ENCODE results near the gene HSD17B4.
A peak's percentile ranks its signal among the peaks of the same experiment; 100 is the strongest.
"Not testable (repeated sequence)": the region's sequence is repeated elsewhere in the genome, so short reads cannot be mapped to it uniquely, and the experiment has no call there.

Gene HSD17B4

GRCh38 chr5:119445544-119445943 is 6.8 kb upstream of the HSD17B4 start:
- no peak overlapping the region for H2AFZ ChIP-seq (ENCODE audit: low read depth, low read length)
- H3K4me3 ChIP-seq (ENCODE audit: low read depth in 1 of 2, low read length in 2 of 2) = no peak overlapping the region
- DNase-seq (no peak), ATAC-seq (ENCODE audit: insufficient read depth, low read depth) (no peak)
- H3K9me3 ChIP-seq (ENCODE audit: insufficient read depth, low read length, severe bottlenecking) = peaks cover 10% of the 10 kb centered on the region
- no peak overlapping the region for H3K4me2 ChIP-seq (ENCODE audit: insufficient read depth, low read length)
- TF ChIP-seq EZH2 (IDR thresholded peaks at IDR 0.05; ENCODE audit: borderline replicate concordance, low read depth, low read length, severe bottlenecking) = no peak
- no peak for TF ChIP-seq CTCF (IDR thresholded peaks at IDR 0.05; ENCODE audit: borderline replicate concordance, extremely low read depth, low read length, poor library complexity, severe bottlenecking)
- H3K27me3 ChIP-seq (ENCODE audit: insufficient read depth, low read length, poor library complexity) = no peaks in the 10 kb centered on the region
- H3K9ac ChIP-seq (ENCODE audit: low read depth, low read length) = no peak overlapping the region
- no peaks in the 10 kb centered on the region for H4K20me1 ChIP-seq (ENCODE audit: insufficient read depth, low read length)
- no peaks in the 10 kb centered on the region for H3K79me2 ChIP-seq (ENCODE audit: insufficient read depth, low read length)
- H3K4me1 ChIP-seq (ENCODE audit: insufficient read depth, low read length) = no peaks in the 10 kb centered on the region
- no peak overlapping the region for H3K27ac ChIP-seq (ENCODE audit: low read length)
- H3K36me3 ChIP-seq (ENCODE audit: insufficient read depth, low read length) = no peaks in the 10 kb centered on the region

GRCh38 chr5:119449882-119450281 is 2.4 kb upstream of the HSD17B4 start:
- Histone ChIP-seq H3K27me3 (ENCODE audit: insufficient read depth, low read length, poor library complexity) (no peaks in the 10 kb centered on the region), H3K9me3 (ENCODE audit: insufficient read depth, low read length, severe bottlenecking) (peaks cover 17% of the 10 kb centered on the region), H2AFZ (ENCODE audit: low read depth, low read length) (no peak overlapping the region), H3K4me3 (ENCODE audit: low read depth in 1 of 2, low read length in 2 of 2) (no peak overlapping the region), H3K36me3 (ENCODE audit: insufficient read depth, low read length) (no peaks in the 10 kb centered on the region), H3K4me2 (ENCODE audit: insufficient read depth, low read length) (no peak overlapping the region), H3K27ac (ENCODE audit: low read length) (no peak overlapping the region), H3K4me1 (ENCODE audit: insufficient read depth, low read length) (peaks cover 26% of the 10 kb centered on the region), H3K79me2 (ENCODE audit: insufficient read depth, low read length) (peaks cover 25% of the 10 kb centered on the region), H4K20me1 (ENCODE audit: insufficient read depth, low read length) (no peaks in the 10 kb centered on the region), H3K9ac (ENCODE audit: low read depth, low read length) (no peak overlapping the region)
- TF ChIP-seq EZH2 (IDR thresholded peaks at IDR 0.05; ENCODE audit: borderline replicate concordance, low read depth, low read length, severe bottlenecking) (no peak), CTCF (IDR thresholded peaks at IDR 0.05; ENCODE audit: borderline replicate concordance, extremely low read depth, low read length, poor library complexity, severe bottlenecking) (no peak)
- no peak for DNase-seq
- ATAC-seq (ENCODE audit: insufficient read depth, low read depth) = no peak

DNA sequence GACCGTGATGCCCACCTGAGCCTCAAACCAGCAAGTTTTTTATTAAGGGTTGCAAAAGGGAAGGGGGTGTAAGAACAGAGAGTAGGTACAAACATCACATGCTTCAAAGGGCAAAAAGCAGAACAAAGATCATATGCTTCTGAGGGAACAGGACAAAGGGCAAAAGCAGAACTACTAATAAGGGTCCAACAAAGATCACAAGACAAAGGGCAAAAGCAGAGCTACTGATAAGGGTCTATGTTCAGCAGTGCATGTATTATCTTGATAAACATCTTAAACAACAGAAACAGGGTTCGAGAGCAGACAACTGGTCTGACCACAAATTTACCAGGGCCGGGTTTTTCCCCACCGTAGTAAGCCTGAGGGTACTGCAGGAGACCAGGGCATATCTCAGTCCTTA is 1.7 kb upstream of the HSD17B4 start:
- H3K27ac ChIP-seq (ENCODE audit: low read length); H3K9ac ChIP-seq (ENCODE audit: low read depth, low read length); ATAC-seq (ENCODE audit: insufficient read depth, low read depth); DNase-seq; H4K20me1 ChIP-seq (ENCODE audit: insufficient read depth, low read length); H3K4me3 ChIP-seq (ENCODE audit: low read depth in 1 of 2, low read length in 2 of 2); H3K27me3 ChIP-seq (ENCODE audit: insufficient read depth, low read length, poor library complexity); H2AFZ ChIP-seq (ENCODE audit: low read depth, low read length); H3K4me2 ChIP-seq (ENCODE audit: insufficient read depth, low read length); H3K36me3 ChIP-seq (ENCODE audit: insufficient read depth, low read length): not testable (repeated sequence)
- Histone ChIP-seq H3K79me2 (ENCODE audit: insufficient read depth, low read length) (peaks cover 25% of the 10 kb centered on the region), H3K4me1 (ENCODE audit: insufficient read depth, low read length) (peaks cover 26% of the 10 kb centered on the region), H3K9me3 (ENCODE audit: insufficient read depth, low read length, severe bottlenecking) (peaks cover 17% of the 10 kb centered on the region)

DNA sequence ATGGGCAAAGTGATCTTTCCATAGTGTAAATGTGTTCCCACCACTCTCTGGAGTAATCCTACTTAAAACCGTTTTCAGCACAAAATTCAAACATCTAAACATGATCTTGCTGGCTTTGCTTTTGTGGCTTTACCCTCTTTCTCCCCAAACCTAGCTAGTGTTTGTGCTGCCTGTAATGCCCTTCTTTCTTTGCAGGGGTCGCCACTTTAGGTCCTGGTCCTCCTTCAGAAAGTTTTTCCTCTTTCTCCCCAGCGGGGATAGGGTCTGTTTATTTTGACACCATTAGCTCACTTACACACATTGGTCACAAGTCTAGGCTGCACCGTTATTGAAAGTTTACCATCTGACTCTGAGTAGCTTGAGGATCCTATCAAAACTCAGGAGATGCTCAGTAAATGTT is 736 bp upstream of the HSD17B4 start:
- Histone ChIP-seq H3K9me3 (ENCODE audit: insufficient read depth, low read length, severe bottlenecking) (peaks cover 17% of the 10 kb centered on the region), H3K9ac (ENCODE audit: low read depth, low read length) (peak overlapping the region; percentile 65), H3K27me3 (ENCODE audit: insufficient read depth, low read length, poor library complexity) (no peaks in the 10 kb centered on the region), H3K27ac (ENCODE audit: low read length) (peak overlapping the region; percentile 84; the same call in 1 of the 2 replicates), H3K4me2 (ENCODE audit: insufficient read depth, low read length) (peak overlapping the region; percentile 77), H3K36me3 (ENCODE audit: insufficient read depth, low read length) (0 out of 2 replicates have a peak, but pooled peaks cover 2% of the 10 kb centered on the region), H3K4me1 (ENCODE audit: insufficient read depth, low read length) (peaks cover 26% of the 10 kb centered on the region), H2AFZ (ENCODE audit: low read depth, low read length) (peak overlapping the region; percentile 96), H3K79me2 (ENCODE audit: insufficient read depth, low read length) (peaks cover 27% of the 10 kb centered on the region), H4K20me1 (ENCODE audit: insufficient read depth, low read length) (no peaks in the 10 kb centered on the region), H3K4me3 (ENCODE audit: low read depth in 1 of 2, low read length in 2 of 2) (peak overlapping the region in 1 of 2 experiments; percentile 85; a peak in 2 of 4 replicates)
- TF ChIP-seq EZH2 (IDR thresholded peaks at IDR 0.05; ENCODE audit: borderline replicate concordance, low read depth, low read length, severe bottlenecking) = no peak
- peak; percentile 35 for TF ChIP-seq CTCF (IDR thresholded peaks at IDR 0.05; ENCODE audit: borderline replicate concordance, extremely low read depth, low read length, poor library complexity, severe bottlenecking)
- ATAC-seq (ENCODE audit: insufficient read depth, low read depth) (no peak), DNase-seq (no peak)

All from DND-41 (cell line).